Glutamatergic neuron (in vitro differentiated cells): Measurements from ENCODE around the gene CDC42BPA. TPM values are rescaled to one million over a fixed set of nuclear protein-coding genes. Genes with fewer than 3 reads are reported as not detected.
A peak's percentile ranks its signal among the peaks of the same experiment; 100 is the strongest.

Experiments used
- DNase-seq: peaks from one replicate; pipeline ENCODE4 v3.0.0; 2022
- H3K27ac Mint-ChIP-seq: one replicate; pipeline ENCODE4 v1.8.0; 2020; ENCODE audit warnings: mild to moderate bottlenecking, mixed read lengths, inconsistent platforms; ENCODE audit not compliant: unreplicated experiment
- H3K27me3 Mint-ChIP-seq: one replicate; pipeline ENCODE4 v1.8.0; 2020; ENCODE audit warnings: mild to moderate bottlenecking, moderate library complexity, mixed read lengths, inconsistent platforms; ENCODE audit not compliant: unreplicated experiment
- H3K36me3 Mint-ChIP-seq: one replicate; pipeline ENCODE4 v1.8.0; 2020; ENCODE audit warnings: mild to moderate bottlenecking, mixed read lengths, inconsistent platforms; ENCODE audit not compliant: unreplicated experiment
- H3K4me1 Mint-ChIP-seq: one replicate; pipeline ENCODE4 v1.8.0; 2020; ENCODE audit warnings: mild to moderate bottlenecking, low read depth, mixed read lengths, inconsistent platforms; ENCODE audit not compliant: unreplicated experiment
- H3K4me3 Mint-ChIP-seq: one replicate; pipeline ENCODE4 v1.8.0; 2020; ENCODE audit warnings: mild to moderate bottlenecking, mixed read lengths, inconsistent platforms; ENCODE audit not compliant: unreplicated experiment
- H3K9me3 Mint-ChIP-seq: one replicate; pipeline ENCODE4 v1.8.0; 2020; ENCODE audit warnings: mild to moderate bottlenecking, moderate library complexity, mixed read lengths, inconsistent platforms; ENCODE audit not compliant: unreplicated experiment
- CTCF ChIP-seq: fragments of 200-600 bp; sonication (generic); IDR thresholded peaks from one replicate; pipeline ENCODE4 v1.5.0; 2021; ENCODE audit not compliant: partially characterized antibody, unreplicated experiment
- total RNA-seq: library from RNA; stranded (reverse); fragmentation: NEBNext Ultra II Directional; extraction: Animal tissue kit (Norgen Biotek cat#: 25700); gene quantifications from one replicate; pipeline ENCODE4 v1.2.1, GENCODE V29; 2021; ENCODE audit not compliant: unreplicated experiment

The CDC42BPA gene
- total RNA-seq, 1 donor from 2014 or later = 66.0 TPM

GRCh38 chr1:226982451-226983177 is 335.7 kb downstream of the CDC42BPA start:
- H3K9me3 Mint-ChIP-seq = peaks cover 5% of the 10 kb centered on the region
- TF ChIP-seq CTCF = no peak
- H3K27me3 Mint-ChIP-seq = peaks cover 11% of the 10 kb centered on the region
- H3K36me3 Mint-ChIP-seq = peaks cover 8% of the 10 kb centered on the region
- DNase-seq = no peak
- H3K4me3 Mint-ChIP-seq = no peak overlapping the region
- no peak overlapping the region for H3K27ac Mint-ChIP-seq
- H3K4me1 Mint-ChIP-seq = peaks cover 17% of the 10 kb centered on the region

- Mint-ChIP-seq H3K36me3 (peaks cover 7% of the 10 kb centered on the region), H3K27me3 (peaks cover 10% of the 10 kb centered on the region), H3K27ac (no peak overlapping the region), H3K4me3 (no peak overlapping the region), H3K4me1 (peaks cover 15% of the 10 kb centered on the region), H3K9me3 (peaks cover 5% of the 10 kb centered on the region)
- no peak for DNase-seq
- TF ChIP-seq CTCF = no peak
Measured at GRCh38 chr1:226981838-226982237, 336.5 kb downstream of the CDC42BPA start.

DNA sequence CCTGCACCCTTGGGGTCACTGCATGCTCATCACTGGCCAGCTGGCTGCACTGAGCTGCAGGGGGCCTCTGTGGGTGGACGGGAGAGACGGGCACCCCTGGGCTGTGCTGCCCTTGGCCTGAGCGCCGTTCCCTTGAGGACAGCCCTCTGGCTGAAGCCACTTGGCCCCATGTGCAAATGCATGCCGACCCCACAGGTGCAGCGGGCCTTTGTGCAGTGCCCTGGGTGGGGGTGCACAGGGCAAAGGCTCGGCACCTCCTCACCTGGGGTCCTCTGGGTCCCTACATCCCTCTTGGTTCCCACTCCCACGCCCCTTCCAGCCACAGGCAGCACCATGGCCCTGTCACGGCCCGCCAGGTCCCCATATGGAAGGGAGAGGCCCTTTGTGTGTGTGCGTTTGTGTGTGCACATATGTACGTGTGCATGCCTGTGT is 336.9 kb downstream of the CDC42BPA start:
- Mint-ChIP-seq H3K27ac (no peak overlapping the region), H3K9me3 (peaks cover 5% of the 10 kb centered on the region), H3K4me1 (peaks cover 11% of the 10 kb centered on the region), H3K36me3 (peaks cover 3% of the 10 kb centered on the region), H3K27me3 (peaks cover 10% of the 10 kb centered on the region), H3K4me3 (no peak overlapping the region)
- DNase-seq = no peak
- TF ChIP-seq CTCF = no peak

DNA sequence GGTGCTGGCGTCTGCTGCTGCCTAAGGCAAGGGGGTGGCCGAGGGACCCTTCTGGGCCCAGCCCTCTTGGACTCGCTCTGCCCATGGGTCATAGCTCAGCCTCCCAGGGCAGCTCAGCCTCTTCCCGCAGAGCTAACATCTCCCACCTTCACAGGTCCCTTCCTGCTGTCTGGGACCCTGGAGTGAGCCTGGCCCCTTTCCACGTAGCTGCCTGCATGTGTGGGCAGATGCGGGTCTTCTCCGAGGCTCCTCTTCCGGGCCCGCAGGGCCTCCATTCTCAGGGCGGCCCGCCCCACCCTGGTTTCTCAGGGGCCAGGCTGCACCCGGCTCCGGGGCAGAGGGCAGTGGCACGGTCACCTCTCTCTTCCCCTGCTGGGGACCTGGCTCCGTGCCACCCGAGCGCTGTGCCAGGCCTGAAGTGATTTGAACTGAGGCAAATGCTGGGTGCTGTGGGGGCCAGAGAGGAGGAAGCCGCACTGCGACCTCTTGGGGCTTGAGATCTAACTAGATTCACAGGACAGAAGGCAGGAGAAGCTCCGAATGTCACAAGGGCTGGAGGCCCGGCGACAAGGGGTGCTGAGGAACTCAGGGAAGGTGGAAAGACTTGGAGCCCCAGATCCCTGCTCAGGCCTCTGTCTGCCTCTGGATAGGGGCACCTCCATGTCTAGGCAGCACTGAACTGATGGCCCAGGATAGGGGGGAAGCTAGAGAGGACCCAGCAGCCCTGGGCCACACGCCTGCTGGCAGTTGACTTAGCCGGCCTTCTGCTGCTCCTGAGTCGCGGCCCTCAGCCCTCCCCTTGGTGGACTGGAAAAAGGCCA is 337.5 kb downstream of the CDC42BPA start:
- Mint-ChIP-seq H3K27me3 (peaks cover 8% of the 10 kb centered on the region), H3K9me3 (peaks cover 5% of the 10 kb centered on the region), H3K4me1 (peaks cover 8% of the 10 kb centered on the region), H3K27ac (peak overlapping the region; percentile 28), H3K4me3 (no peak overlapping the region), H3K36me3 (no peaks in the 10 kb centered on the region)
- no peak for DNase-seq
- no peak for TF ChIP-seq CTCF

GRCh38 chr1:226980122-226980560 is 338.2 kb downstream of the CDC42BPA start:
- H3K4me1 Mint-ChIP-seq = peaks cover 11% of the 10 kb centered on the region
- H3K27ac Mint-ChIP-seq = no peak overlapping the region
- DNase-seq = no peak
- TF ChIP-seq CTCF = no peak
- H3K4me3 Mint-ChIP-seq = no peak overlapping the region
- no peaks in the 10 kb centered on the region for H3K36me3 Mint-ChIP-seq
- H3K9me3 Mint-ChIP-seq = peaks cover 5% of the 10 kb centered on the region
- peaks cover 4% of the 10 kb centered on the region for H3K27me3 Mint-ChIP-seq
